Nephron (organoid): ENCODE results near the gene BCAS1.

ENCODE experiments used
- H3K27ac Mint-ChIP-seq, 3 experiments: 2 replicates each; pipeline ENCODE4 v1.8.0; 2020; ENCODE audit warnings: mixed read lengths in 3 of 3, mild to moderate bottlenecking in 2 of 3, moderate library complexity in 1 of 3
- H3K27me3 Mint-ChIP-seq: 2 replicates; pipeline ENCODE4 v1.8.0; 2021; ENCODE audit warnings: low read depth, mild to moderate bottlenecking, moderate library complexity, mixed read lengths
- H3K36me3 Mint-ChIP-seq: 2 replicates; pipeline ENCODE4 v1.8.0; 2020; ENCODE audit warnings: low read depth, mixed read lengths
- H3K4me1 Mint-ChIP-seq: 2 replicates; pipeline ENCODE4 v1.8.0; 2020; ENCODE audit warnings: mixed read lengths
- H3K4me3 Mint-ChIP-seq, 3 experiments: 2 replicates each; pipeline ENCODE4 v1.8.0; 2020; ENCODE audit warnings: mild to moderate bottlenecking in 3 of 3, mixed read lengths in 3 of 3, moderate library complexity in 2 of 3
- H3K9me3 Mint-ChIP-seq: 2 replicates; pipeline ENCODE4 v1.8.0; 2020; ENCODE audit warnings: mixed read lengths
- TF ChIP-seq, protein P1 (sequence below), 3 experiments: fragments of 200-600 bp; sonication (generic); IDR thresholded peaks; one replicate each; pipeline ENCODE4 v1.5.0; 2021; ENCODE audit warnings: antibody characterized with exemption in 3 of 3; ENCODE audit not compliant: unreplicated experiment in 3 of 3

BCAS1 gene

DNA sequence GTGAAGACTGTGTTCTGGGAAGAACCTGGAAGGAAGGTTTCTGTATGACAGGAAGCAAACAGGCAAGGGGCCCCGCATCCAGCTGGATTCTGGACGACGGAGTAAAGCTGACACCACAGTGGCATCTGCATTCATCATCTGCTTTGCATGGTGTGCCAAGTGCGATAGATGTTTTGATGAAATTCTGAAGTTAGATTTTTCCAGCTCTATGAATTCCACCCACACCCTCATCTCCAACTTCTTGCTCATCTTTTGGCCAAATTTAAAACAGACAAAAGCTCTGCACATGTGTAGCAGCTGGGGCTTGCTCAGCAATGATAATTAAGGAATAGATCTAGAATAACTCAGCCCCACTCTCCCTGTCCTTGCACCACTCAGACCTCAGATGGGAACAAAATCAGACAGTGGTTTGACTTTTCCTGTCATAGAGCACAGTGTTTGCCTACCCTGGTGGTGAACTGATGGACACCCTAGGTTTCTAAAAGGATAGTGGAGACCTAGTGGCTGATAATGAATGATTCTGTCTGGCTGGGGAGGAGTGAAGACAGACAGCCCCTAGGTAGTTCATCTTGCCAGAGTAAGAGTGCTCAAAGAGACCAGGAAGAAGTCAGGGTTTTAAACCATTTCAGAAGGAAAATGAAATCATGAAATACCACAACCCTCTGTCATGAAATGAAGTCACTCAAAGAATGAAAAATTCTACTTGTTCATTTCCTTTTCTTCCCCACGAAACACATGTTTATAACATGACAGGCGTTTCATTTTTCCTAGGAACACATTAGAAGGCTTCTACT, 85.8 kb downstream of the BCAS1 start:
- H3K36me3 Mint-ChIP-seq = no peaks in the 10 kb centered on the region
- peaks cover 2% of the 10 kb centered on the region for H3K9me3 Mint-ChIP-seq
- no peak overlapping the region for H3K4me3 Mint-ChIP-seq
- peaks cover 7% of the 10 kb centered on the region for H3K4me1 Mint-ChIP-seq
- TF ChIP-seq, protein P1, sequence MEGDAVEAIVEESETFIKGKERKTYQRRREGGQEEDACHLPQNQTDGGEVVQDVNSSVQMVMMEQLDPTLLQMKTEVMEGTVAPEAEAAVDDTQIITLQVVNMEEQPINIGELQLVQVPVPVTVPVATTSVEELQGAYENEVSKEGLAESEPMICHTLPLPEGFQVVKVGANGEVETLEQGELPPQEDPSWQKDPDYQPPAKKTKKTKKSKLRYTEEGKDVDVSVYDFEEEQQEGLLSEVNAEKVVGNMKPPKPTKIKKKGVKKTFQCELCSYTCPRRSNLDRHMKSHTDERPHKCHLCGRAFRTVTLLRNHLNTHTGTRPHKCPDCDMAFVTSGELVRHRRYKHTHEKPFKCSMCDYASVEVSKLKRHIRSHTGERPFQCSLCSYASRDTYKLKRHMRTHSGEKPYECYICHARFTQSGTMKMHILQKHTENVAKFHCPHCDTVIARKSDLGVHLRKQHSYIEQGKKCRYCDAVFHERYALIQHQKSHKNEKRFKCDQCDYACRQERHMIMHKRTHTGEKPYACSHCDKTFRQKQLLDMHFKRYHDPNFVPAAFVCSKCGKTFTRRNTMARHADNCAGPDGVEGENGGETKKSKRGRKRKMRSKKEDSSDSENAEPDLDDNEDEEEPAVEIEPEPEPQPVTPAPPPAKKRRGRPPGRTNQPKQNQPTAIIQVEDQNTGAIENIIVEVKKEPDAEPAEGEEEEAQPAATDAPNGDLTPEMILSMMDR (IDR thresholded peaks at IDR 0.05; ENCODE audit: unreplicated experiment in 3 of 3) = no peak
- H3K27ac Mint-ChIP-seq = peak overlapping the region in 2 of 3 experiments; percentile 47 to 65
- H3K27me3 Mint-ChIP-seq = peaks cover 1% of the 10 kb centered on the region

DNA sequence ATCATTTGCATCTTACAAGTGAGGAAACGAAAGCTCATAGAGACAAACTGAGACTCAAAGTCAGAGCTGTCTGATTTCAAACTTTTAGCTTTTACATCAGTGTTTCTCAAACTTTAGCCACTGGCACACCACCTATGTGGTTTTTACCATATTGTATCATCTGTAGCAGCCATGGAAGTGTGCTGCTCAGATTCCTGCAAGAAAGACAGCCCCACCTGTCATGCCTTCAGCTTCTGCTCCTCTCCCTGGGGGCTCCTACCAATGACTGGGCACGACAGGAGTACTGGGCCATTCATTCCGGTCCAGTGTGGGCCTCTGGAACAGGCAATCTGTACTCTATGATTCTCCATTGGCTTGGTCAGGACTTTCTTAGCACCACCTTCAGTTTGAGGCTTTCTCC, 87.0 kb downstream of the BCAS1 start:
- TF ChIP-seq, protein P1 (IDR thresholded peaks at IDR 0.05; ENCODE audit: unreplicated experiment in 3 of 3) = no peak
- H3K4me1 Mint-ChIP-seq = peaks cover 7% of the 10 kb centered on the region
- no peaks in the 10 kb centered on the region for H3K36me3 Mint-ChIP-seq
- H3K9me3 Mint-ChIP-seq = peaks cover 2% of the 10 kb centered on the region
- H3K27me3 Mint-ChIP-seq = peaks cover 4% of the 10 kb centered on the region
- no peak overlapping the region for H3K4me3 Mint-ChIP-seq
- no peak overlapping the region for H3K27ac Mint-ChIP-seq

DNA sequence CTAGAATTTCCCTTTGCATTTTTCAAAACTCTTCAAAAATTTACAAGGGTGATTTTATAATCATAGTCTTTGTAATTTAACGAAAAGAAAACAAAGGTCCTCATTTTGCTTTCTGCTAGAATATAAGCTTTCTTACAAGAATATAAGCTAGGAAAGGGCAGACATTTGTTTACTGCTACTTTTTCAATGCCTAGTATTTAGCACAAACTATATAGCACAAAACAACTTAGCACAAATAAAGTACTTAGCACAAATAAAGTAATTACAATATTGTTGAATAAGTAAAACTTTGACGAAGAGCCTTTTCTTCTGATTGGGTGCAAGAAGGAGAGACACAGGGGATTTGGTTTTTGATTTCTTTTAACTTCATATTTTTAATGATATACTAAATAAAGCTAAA, 87.8 kb downstream of the BCAS1 start:
- Mint-ChIP-seq H3K27me3 (peaks cover 4% of the 10 kb centered on the region), H3K4me3 (no peak overlapping the region), H3K36me3 (no peaks in the 10 kb centered on the region), H3K9me3 (peaks cover 2% of the 10 kb centered on the region), H3K27ac (peak overlapping the region in 1 of 3 experiments; percentile 12), H3K4me1 (peaks cover 7% of the 10 kb centered on the region)
- TF ChIP-seq, protein P1 (IDR thresholded peaks at IDR 0.05; ENCODE audit: unreplicated experiment in 3 of 3) = no peak

DNA sequence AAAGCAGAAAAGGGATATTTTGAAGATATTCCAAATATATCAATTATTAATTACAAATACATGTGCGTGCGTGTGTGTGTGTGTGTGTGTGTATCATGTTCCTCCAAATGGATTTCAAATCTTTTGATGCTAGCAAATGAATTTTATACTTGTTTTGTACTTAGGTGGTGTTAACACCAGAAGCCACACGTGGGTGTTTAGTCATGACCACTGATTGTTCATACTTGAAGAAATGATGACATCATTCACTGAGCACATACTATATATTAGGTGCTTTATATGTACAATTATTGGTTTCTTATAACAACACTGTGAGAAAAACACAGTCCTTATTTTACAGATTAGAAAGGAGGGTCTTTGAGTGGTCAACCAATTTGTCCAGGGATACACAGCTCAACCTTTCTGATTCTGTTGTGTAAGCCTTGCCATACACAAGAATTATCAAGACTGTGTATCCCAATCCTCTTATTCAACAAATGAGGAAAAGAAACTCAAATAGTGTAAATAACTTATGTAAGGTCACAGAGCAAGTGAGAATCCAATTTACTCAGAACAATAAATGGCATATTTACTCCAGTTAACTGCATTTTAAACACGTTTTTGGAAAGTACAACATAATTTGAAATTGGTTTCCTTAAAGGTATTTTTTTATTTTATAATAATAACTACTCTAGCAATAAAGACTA, 88.5 kb downstream of the BCAS1 start:
- Mint-ChIP-seq H3K27ac (no peak overlapping the region), H3K9me3 (peaks cover 3% of the 10 kb centered on the region), H3K4me1 (peaks cover 7% of the 10 kb centered on the region), H3K36me3 (no peaks in the 10 kb centered on the region), H3K27me3 (peaks cover 4% of the 10 kb centered on the region), H3K4me3 (no peak overlapping the region)
- TF ChIP-seq, protein P1 (IDR thresholded peaks at IDR 0.05; ENCODE audit: unreplicated experiment in 3 of 3) = no peak

DNA sequence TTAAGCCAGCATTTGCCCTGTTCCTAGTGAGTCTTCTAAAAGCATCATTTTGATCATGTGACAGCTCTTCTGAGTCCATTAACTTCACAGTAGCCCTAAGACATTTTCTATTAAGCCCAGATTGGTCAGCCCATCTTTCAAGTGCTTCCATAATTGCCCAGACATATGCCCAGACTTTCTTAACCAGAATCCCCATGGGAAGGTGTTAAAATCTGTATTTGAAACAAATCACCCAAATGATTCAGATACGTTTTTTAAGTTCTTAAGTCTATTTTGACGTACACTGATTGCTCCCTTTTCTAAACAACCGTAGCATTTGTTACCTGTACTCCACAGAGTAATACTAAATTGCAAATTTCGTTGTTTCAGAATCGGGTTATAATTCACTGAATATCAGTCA, 89.3 kb downstream of the BCAS1 start:
- Mint-ChIP-seq H3K4me1 (peaks cover 7% of the 10 kb centered on the region), H3K9me3 (peaks cover 7% of the 10 kb centered on the region), H3K27me3 (peaks cover 4% of the 10 kb centered on the region), H3K36me3 (no peaks in the 10 kb centered on the region), H3K4me3 (no peak overlapping the region), H3K27ac (peak overlapping the region; percentile 56 to 86 (median 83))
- TF ChIP-seq, protein P1 (IDR thresholded peaks at IDR 0.05; ENCODE audit: unreplicated experiment in 3 of 3) = no peak
